Adrenal gland (tissue), 12 donors: ENCODE data around the gene NISCH. TPM values are rescaled to one million over a fixed set of nuclear protein-coding genes. Genes with fewer than 3 reads are reported as not detected.

Experiments
- DNase-seq, 7 donors: peaks; one replicate each; pipeline ENCODE4 v3.0.0-alpha.2; 2019 to 2020
- H3K27ac ChIP-seq, 5 donors: fragments of 200-600 bp; sonication (generic) in 4 of 5; 1 replicate in 3 of 5; 2 replicates in 2 of 5; pipeline versions ENCODE4 v1.5.1 to v1.8.0; 2016 to 2020; ENCODE audit warnings: mild to moderate bottlenecking in 1 of 5
- H3K27me3 ChIP-seq: fragments of 200-600 bp; 2 replicates; pipeline ENCODE4 v1.8.0; 2021
- H3K36me3 ChIP-seq, 2 donors: fragments of 200-600 bp; replicated peaks in 1 of 2; 1 replicate in 1 of 2; 2 replicates in 1 of 2; pipeline versions ENCODE4 v1.5.1 to v1.8.0; 2018 to 2022
- H3K4me1 ChIP-seq, 2 donors: fragments of 200-600 bp; replicated peaks in 1 of 2; 1 replicate in 1 of 2; 2 replicates in 1 of 2; pipeline versions ENCODE4 v1.5.1 to v1.8.0; 2018 to 2021
- H3K4me3 ChIP-seq, 4 donors: fragments of 200-600 bp; sonication (generic) in 3 of 4; one replicate each; pipeline ENCODE4 v1.5.1; 2016 to 2018
- H3K9me3 ChIP-seq, 3 donors: fragments of 200-600 bp; sonication (generic) in 1 of 3; replicated peaks in 1 of 3; 1 replicate in 2 of 3; 2 replicates in 1 of 3; pipeline versions ENCODE4 v1.5.1 to v1.8.0; 2016 to 2021
- POLR2A ChIP-seq, 2 donors: fragments of 450-650 bp; IDR thresholded peaks; one replicate each; pipeline ENCODE4 v1.6.1; 2017; ENCODE audit warnings: antibody characterized with exemption in 2 of 2, mild to moderate bottlenecking in 2 of 2, moderate library complexity in 1 of 2
- WGBS, 4 donors: extraction: QIAGEN DNeasy Blood & Tissue Kit in 2 of 4; methylation state at CpG; one replicate each; pipeline versions ENCODE4 v1.1.5 to v1.1.7; 2013 to 2017; 5-methylcytosine and 5-hydroxymethylcytosine counted together
- intact Hi-C, 2 donors: fragments of 100-400 bp; cut with DNase I; formaldehyde crosslinking; loops; one replicate each; pipeline versions ENCODE4 v1.14.1 to v1.15.0; 2022 to 2023
- polyA plus RNA-seq, 3 donors: library from polyadenylated mRNA; stranded (reverse); fragments of 200-250 nt in 2 of 3; fragments of 350-450 nt in 1 of 3; fragmentation: Illumina TruSeq in 1 of 3; extraction: RNeasy Lipid Tissue Mini Kit (QIAGEN cat#74804) in 1 of 3; gene quantifications; one replicate each; pipeline ENCODE4 v1.2.3, GENCODE V29; 2013 to 2014
- total RNA-seq, 9 donors: library from RNA; depleted of rRNA in 4 of 9; stranded (reverse); fragments of >200 nt in 4 of 9; fragments of 120-200 nt in 1 of 9; fragmentation: NEBNext Ultra II Directional in 1 of 9; extraction: Animal tissue kit (Norgen Biotek cat#: 25700) in 1 of 9; gene quantifications; one replicate each; pipeline versions ENCODE4 v1.1.0 to v1.2.4, GENCODE V29; 2013 to 2023
- TF ChIP-seq, protein P1 (sequence below), 6 experiments: fragments of 450-650 bp in 4 of 6; fragments of 200-600 bp in 2 of 6; sonication (generic) in 1 of 6; IDR thresholded peaks; 1 replicate in 5 of 6; 2 replicates in 1 of 6; pipeline versions ENCODE4 v1.5.1 to v1.8.0; 2016 to 2021; ENCODE audit warnings: antibody characterized with exemption in 6 of 6, mild to moderate bottlenecking in 2 of 6, moderate library complexity in 1 of 6
- donor health status: healthy with polysubstance abuse.
- donor health status: Bipolar disorder and iron deficiency.
- donor health status: DM: yes; HTN: yes; CAD: no.
- donor health status: DM: no; HTN: no; CAD: no.
- donor health status: DM: no; HTN: no; CAD: no.
- donor health status: DM: yes; HTN: yes; CAD: no.

The NISCH gene
- total and polyA plus RNA-seq, 12 donors: 39.4 to 186 (median 100) TPM

DNA sequence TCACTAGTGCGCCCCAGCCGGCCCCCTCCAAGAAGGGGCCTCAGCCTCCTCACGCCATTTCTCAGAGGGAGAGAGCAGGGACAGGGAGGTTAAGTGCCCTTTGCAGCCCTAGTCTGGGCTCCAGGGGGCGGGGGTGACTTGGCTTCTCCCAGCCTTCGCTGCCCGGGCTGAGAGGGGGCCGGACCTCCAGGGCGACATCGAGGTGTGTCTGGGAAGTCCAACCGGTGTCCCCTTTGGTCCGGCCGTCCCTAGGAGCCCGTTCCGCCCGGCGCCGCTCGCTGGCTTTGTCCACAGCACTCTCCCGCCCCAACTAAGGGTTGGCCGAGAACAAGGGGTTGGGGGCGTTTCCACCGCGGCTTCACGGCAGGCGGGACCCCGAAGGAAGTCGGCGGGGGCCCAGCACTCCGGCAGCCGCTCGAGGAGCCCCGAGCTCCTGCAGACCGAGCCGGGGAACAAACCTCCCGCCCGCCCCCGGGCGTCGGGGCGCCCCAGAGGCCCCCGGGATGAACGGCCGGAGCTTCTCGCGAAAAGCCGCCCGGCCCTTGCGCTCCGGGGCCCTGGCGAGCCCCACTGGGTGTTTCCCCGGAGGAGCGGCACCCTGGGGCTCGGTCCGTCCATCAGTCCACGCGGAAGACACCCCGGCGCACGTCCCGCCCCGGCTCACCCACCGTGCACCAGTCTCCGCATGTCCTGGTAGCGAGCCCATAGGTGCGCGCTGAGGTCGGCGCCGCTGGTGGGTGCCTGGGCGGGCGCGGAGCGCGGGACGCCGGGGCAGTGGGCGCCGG, 77.6 kb downstream of the NISCH start:
- peaks cover 0 to 12% of the 10 kb centered on the region in 2 donors for H3K36me3 ChIP-seq
- peak overlapping the region in 4 of 5 donors; percentile 14 to 84 (median 56) for H3K27ac ChIP-seq
- H3K9me3 ChIP-seq: no peaks in the 10 kb centered on the region
- peak in 6 of 7 donors; percentile 47 to 74 (median 53) for DNase-seq
- WGBS, 4 donors: 0 to 2% (median 1%) methylated on average over 4 to 78 of the region's 78 CpGs
- H3K4me3 ChIP-seq: peak overlapping the region in 3 of 4 donors; percentile 49 to 92 (median 50)
- H3K4me1 ChIP-seq: peaks cover 30 to 65% of the 10 kb centered on the region in 2 donors
- TF ChIP-seq POLR2A (IDR thresholded peaks at IDR 0.05): peak in 1 of 2 donors; percentile 40
- TF ChIP-seq, protein P1, sequence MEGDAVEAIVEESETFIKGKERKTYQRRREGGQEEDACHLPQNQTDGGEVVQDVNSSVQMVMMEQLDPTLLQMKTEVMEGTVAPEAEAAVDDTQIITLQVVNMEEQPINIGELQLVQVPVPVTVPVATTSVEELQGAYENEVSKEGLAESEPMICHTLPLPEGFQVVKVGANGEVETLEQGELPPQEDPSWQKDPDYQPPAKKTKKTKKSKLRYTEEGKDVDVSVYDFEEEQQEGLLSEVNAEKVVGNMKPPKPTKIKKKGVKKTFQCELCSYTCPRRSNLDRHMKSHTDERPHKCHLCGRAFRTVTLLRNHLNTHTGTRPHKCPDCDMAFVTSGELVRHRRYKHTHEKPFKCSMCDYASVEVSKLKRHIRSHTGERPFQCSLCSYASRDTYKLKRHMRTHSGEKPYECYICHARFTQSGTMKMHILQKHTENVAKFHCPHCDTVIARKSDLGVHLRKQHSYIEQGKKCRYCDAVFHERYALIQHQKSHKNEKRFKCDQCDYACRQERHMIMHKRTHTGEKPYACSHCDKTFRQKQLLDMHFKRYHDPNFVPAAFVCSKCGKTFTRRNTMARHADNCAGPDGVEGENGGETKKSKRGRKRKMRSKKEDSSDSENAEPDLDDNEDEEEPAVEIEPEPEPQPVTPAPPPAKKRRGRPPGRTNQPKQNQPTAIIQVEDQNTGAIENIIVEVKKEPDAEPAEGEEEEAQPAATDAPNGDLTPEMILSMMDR (IDR thresholded peaks at IDR 0.05): no peak
- intact Hi-C loops: loop anchor here in 1 of 2 donors (5.0 to 10.0 kb wide), 2 partner anchors 61 to 152 kb away; partner anchors contain the start of genes GNL3 and PBRM1
- no peaks in the 10 kb centered on the region for H3K27me3 ChIP-seq

DNA sequence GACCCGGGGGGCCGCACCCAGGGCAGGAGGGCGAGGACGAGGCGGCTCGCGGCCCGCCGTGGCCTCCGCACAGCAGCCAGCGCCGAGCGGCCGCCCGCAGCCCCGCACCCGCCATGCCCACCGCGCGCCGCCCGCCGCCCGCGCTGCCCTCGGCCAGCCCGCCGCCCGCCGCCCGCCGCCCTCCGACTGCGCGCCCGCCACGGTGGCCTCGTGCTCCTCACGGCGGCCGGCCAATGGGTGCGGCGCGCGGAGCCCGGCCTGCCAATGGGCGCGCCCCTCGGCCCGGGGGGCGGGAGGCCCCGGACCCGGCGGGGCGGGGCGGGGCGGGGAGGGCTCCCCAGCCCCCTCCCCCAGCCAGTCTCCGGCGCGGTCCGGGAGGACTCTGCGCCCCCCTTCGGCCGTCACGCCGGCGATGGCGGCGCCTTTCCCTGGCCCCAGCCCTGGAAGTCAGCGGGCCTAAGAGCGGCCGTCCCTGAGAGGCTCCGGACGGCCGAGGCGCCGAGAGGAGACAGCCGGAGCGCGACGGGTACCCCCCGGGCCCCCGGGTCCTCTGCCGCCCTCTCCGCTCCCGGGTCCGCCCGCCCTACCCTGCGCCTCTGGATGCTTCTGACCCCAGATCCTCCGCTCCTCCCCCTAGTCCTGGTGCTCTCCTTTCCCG, 78.3 kb downstream of the NISCH start, which contains the start of gene NT5DC2:
Gene NT5DC2 (minus strand): TSS at position 235 of the 658 bp plus-strand sequence. CDS start 120 bp downstream, at position 115.
- H3K27ac ChIP-seq: peak within 1 kb of the TSS in 4 of 5 donors; percentile 41 to 94 (median 66)
- H3K36me3 ChIP-seq: peaks cover 0 to 5% of the 10 kb centered on the region in 2 donors
- WGBS, 4 donors: 0 to 5% (median 1%) methylated on average over 13 to 91 of the region's 91 CpGs
- intact Hi-C loops: loop anchor here in 1 of 2 donors (5.0 to 10.0 kb wide), 2 partner anchors 61 to 151 kb away; partner anchors contain the start of genes GNL3 and PBRM1
- H3K9me3 ChIP-seq: no peaks in the 10 kb centered on the region
- peak within 1 kb of the TSS in 3 of 4 donors; percentile 49 to 92 (median 50) for H3K4me3 ChIP-seq
- TF ChIP-seq, protein P1 (IDR thresholded peaks at IDR 0.05): no peak
- no peak for TF ChIP-seq POLR2A (IDR thresholded peaks at IDR 0.05)
- H3K4me1 ChIP-seq: peaks cover 35 to 70% of the 10 kb centered on the region in 2 donors
- peak; percentile 59 to 79 (median 73) for DNase-seq
- H3K27me3 ChIP-seq: no peaks in the 10 kb centered on the region

- TF ChIP-seq POLR2A (IDR thresholded peaks at IDR 0.05): no peak
- TF ChIP-seq, protein P1 (IDR thresholded peaks at IDR 0.05): no peak
- H3K27ac ChIP-seq: peak overlapping the region in 4 of 5 donors; percentile 41 to 94 (median 66)
- DNase-seq: peak; percentile 32 to 84 (median 45)
- H3K9me3 ChIP-seq: no peaks in the 10 kb centered on the region
- peak overlapping the region in 2 of 4 donors; percentile 29 to 92 for H3K4me3 ChIP-seq
- no peaks in the 10 kb centered on the region for H3K27me3 ChIP-seq
- 56 to 66% (median 62%) methylated on average over 40 to 57 of the region's 57 CpGs for WGBS, 4 donors
- no peaks in the 10 kb centered on the region for H3K36me3 ChIP-seq
- intact Hi-C loops: loop anchor here in 1 of 2 donors (5.0 to 10.0 kb wide), 2 partner anchors 62 to 150 kb away; partner anchors contain the start of genes GNL3 and PBRM1
- H3K4me1 ChIP-seq: peaks cover 41 to 74% of the 10 kb centered on the region in 2 donors
These were observed 79.1 kb downstream of the NISCH start for GRCh38 chr3:52534281-52535183.
